ENCODE measurements around the gene IL25.
A peak's percentile ranks its signal among the peaks of the same experiment; 100 is the strongest.
"Not testable (repeated sequence)": the region's sequence is repeated elsewhere in the genome, so short reads cannot be mapped to it uniquely, and the experiment has no call there.

Gene IL25

GRCh38 chr14:23372509-23372908 is at the start of gene IL25:
IL25 (plus strand) TSS chr14:23372809.
- no peak for DNase-seq

- no peak for DNase-seq
These were observed 48.7 kb upstream of the IL25 start for GRCh38 chr14:23323838-23324454.

- DNase-seq = no peak
These were observed 48.2 kb upstream of the IL25 start for GRCh38 chr14:23324455-23324846.

GRCh38 chr14:23324993-23325392 is 47.6 kb upstream of the IL25 start:
- no peak for DNase-seq

- not testable (repeated sequence) for DNase-seq
These were observed 46.9 kb upstream of the IL25 start for GRCh38 chr14:23325746-23326145.

GRCh38 chr14:23326491-23327332 is 45.9 kb upstream of the IL25 start:
- no peak for DNase-seq

GRCh38 chr14:23327947-23328744 is 44.5 kb upstream of the IL25 start:
- DNase-seq = peak; percentile 61

GRCh38 chr14:23335623-23336022 is 37.0 kb upstream of the IL25 start:
- DNase-seq = no peak

GRCh38 chr14:23339506-23340268 is 32.9 kb upstream of the IL25 start:
- DNase-seq = no peak

- DNase-seq = no peak
These were observed 28.1 kb upstream of the IL25 start for GRCh38 chr14:23344481-23344880.

- no peak for DNase-seq
These were observed 26.5 kb upstream of the IL25 start for GRCh38 chr14:23345987-23346692.

GRCh38 chr14:23346693-23347405 is 25.8 kb upstream of the IL25 start:
- no peak for DNase-seq

- DNase-seq = no peak
These were observed 25.0 kb upstream of the IL25 start for GRCh38 chr14:23347406-23348296.

GRCh38 chr14:23348297-23348655 is 24.3 kb upstream of the IL25 start:
- DNase-seq = no peak

GRCh38 chr14:23349156-23349845 is 23.3 kb upstream of the IL25 start:
- DNase-seq = no peak

GRCh38 chr14:23351681-23352505 is 20.7 kb upstream of the IL25 start:
- DNase-seq = no peak

- DNase-seq = peak; percentile 63
These were observed 19.8 kb upstream of the IL25 start, which contains the start of gene SLC22A17 for GRCh38 chr14:23352506-23353432. SLC22A17 (minus strand) TSS chr14:23352887.

GRCh38 chr14:23353433-23353780 is 19.2 kb upstream of the IL25 start:
- DNase-seq = no peak
